Endothelial cell (in vitro differentiated cells): ENCODE measurements around the gene PPP6C. TPM values are rescaled to one million over a fixed set of nuclear protein-coding genes. Genes with fewer than 3 reads are reported as not detected.

ENCODE experiments used
- DNase-seq: peaks from one replicate; pipeline ENCODE4 v3.0.0; 2021; ENCODE audit warnings: low spot score
- H3K27ac Mint-ChIP-seq: one replicate; pipeline ENCODE4 v1.8.0; 2021; ENCODE audit warnings: mixed read lengths, inconsistent platforms; ENCODE audit not compliant: unreplicated experiment
- H3K27me3 Mint-ChIP-seq: one replicate; pipeline ENCODE4 v1.8.0; 2021; ENCODE audit warnings: mild to moderate bottlenecking, moderate library complexity, mixed read lengths, inconsistent platforms; ENCODE audit not compliant: unreplicated experiment
- H3K36me3 Mint-ChIP-seq: one replicate; pipeline ENCODE4 v1.8.0; 2021; ENCODE audit warnings: mild to moderate bottlenecking, low read depth, mixed read lengths, inconsistent platforms; ENCODE audit not compliant: unreplicated experiment
- H3K4me1 Mint-ChIP-seq: one replicate; pipeline ENCODE4 v1.8.0; 2021; ENCODE audit warnings: mild to moderate bottlenecking, mixed read lengths, inconsistent platforms; ENCODE audit not compliant: unreplicated experiment
- H3K4me3 Mint-ChIP-seq: one replicate; pipeline ENCODE4 v1.8.0; 2021; ENCODE audit warnings: mild to moderate bottlenecking, mixed read lengths, inconsistent platforms; ENCODE audit not compliant: unreplicated experiment
- H3K9me3 Mint-ChIP-seq: one replicate; pipeline ENCODE4 v1.8.0; 2021; ENCODE audit warnings: mixed read lengths, inconsistent platforms; ENCODE audit not compliant: unreplicated experiment
- CTCF ChIP-seq: fragments of 200-600 bp; sonication (generic); IDR thresholded peaks from one replicate; pipeline ENCODE4 v1.5.0; 2021; ENCODE audit warnings: antibody characterized with exemption; ENCODE audit not compliant: unreplicated experiment
- total RNA-seq: library from RNA; stranded (reverse); fragmentation: NEBNext Ultra II Directional; extraction: Animal tissue kit (Norgen Biotek cat#: 25700); gene quantifications from one replicate; pipeline ENCODE4 v1.2.1, GENCODE V29; 2021; ENCODE audit not compliant: unreplicated experiment

The PPP6C gene
- total RNA-seq, 1 donor from 2014 or later = 46.0 TPM

GRCh38 chr9:125161284-125161918 lies 28.2 kb downstream of the PPP6C start:
- Mint-ChIP-seq H3K4me3 (no peak overlapping the region), H3K36me3 (peaks cover 10% of the 10 kb centered on the region), H3K9me3 (no peaks in the 10 kb centered on the region), H3K27ac (no peak overlapping the region), H3K27me3 (no peaks in the 10 kb centered on the region), H3K4me1 (no peaks in the 10 kb centered on the region)
- no peak for DNase-seq
- no peak for TF ChIP-seq CTCF

- peaks cover 10% of the 10 kb centered on the region for H3K36me3 Mint-ChIP-seq
- H3K4me1 Mint-ChIP-seq = no peaks in the 10 kb centered on the region
- H3K4me3 Mint-ChIP-seq = no peak overlapping the region
- no peaks in the 10 kb centered on the region for H3K27me3 Mint-ChIP-seq
- no peaks in the 10 kb centered on the region for H3K9me3 Mint-ChIP-seq
- DNase-seq = no peak
- no peak overlapping the region for H3K27ac Mint-ChIP-seq
- no peak for TF ChIP-seq CTCF
Measured at GRCh38 chr9:125160750-125161149, 28.9 kb downstream of the PPP6C start.

- Mint-ChIP-seq H3K4me1 (no peaks in the 10 kb centered on the region), H3K4me3 (no peak overlapping the region), H3K27ac (no peak overlapping the region), H3K9me3 (no peaks in the 10 kb centered on the region), H3K36me3 (peaks cover 25% of the 10 kb centered on the region), H3K27me3 (no peaks in the 10 kb centered on the region)
- DNase-seq = no peak
- TF ChIP-seq CTCF = no peak
Measured at GRCh38 chr9:125156551-125156950, 33.1 kb downstream of the PPP6C start.

- H3K9me3 Mint-ChIP-seq = no peaks in the 10 kb centered on the region
- H3K36me3 Mint-ChIP-seq = peaks cover 33% of the 10 kb centered on the region
- peaks cover 5% of the 10 kb centered on the region for H3K4me1 Mint-ChIP-seq
- peak overlapping the region; percentile 8 for H3K4me3 Mint-ChIP-seq
- H3K27ac Mint-ChIP-seq = no peak overlapping the region
- DNase-seq = no peak
- H3K27me3 Mint-ChIP-seq = no peaks in the 10 kb centered on the region
- no peak for TF ChIP-seq CTCF
Measured at GRCh38 chr9:125153712-125154367, 35.8 kb downstream of the PPP6C start.

- H3K27ac Mint-ChIP-seq = no peak overlapping the region
- H3K36me3 Mint-ChIP-seq = peaks cover 27% of the 10 kb centered on the region
- no peak for DNase-seq
- peaks cover 5% of the 10 kb centered on the region for H3K4me1 Mint-ChIP-seq
- no peak for TF ChIP-seq CTCF
- H3K9me3 Mint-ChIP-seq = no peaks in the 10 kb centered on the region
- peaks cover 3% of the 10 kb centered on the region for H3K27me3 Mint-ChIP-seq
- H3K4me3 Mint-ChIP-seq = no peak overlapping the region
Measured at GRCh38 chr9:125151730-125152129, 37.9 kb downstream of the PPP6C start.
